GM08714 (cell line): ENCODE data around the gene ZMIZ1.

Experiments
- H3K4me3 ChIP-seq: fragments of 200-500 bp; sonication (Bioruptor generic); 2 replicates; pipeline ENCODE4 v1.5.1; 2014; ENCODE audit warnings: mild to moderate bottlenecking, low read length, inconsistent platforms
- ZNF274 ChIP-seq: IDR thresholded peaks from 2 replicates; pipeline ENCODE4 v1.6.1; 2012; ENCODE audit warnings: mild to moderate bottlenecking, low read depth, low read length

Gene ZMIZ1

GRCh38 chr10:79223091-79224048 lies 154.6 kb downstream of the ZMIZ1 start:
- TF ChIP-seq ZNF274, result no peak
- H3K4me3 ChIP-seq, result no peak overlapping the region

DNA sequence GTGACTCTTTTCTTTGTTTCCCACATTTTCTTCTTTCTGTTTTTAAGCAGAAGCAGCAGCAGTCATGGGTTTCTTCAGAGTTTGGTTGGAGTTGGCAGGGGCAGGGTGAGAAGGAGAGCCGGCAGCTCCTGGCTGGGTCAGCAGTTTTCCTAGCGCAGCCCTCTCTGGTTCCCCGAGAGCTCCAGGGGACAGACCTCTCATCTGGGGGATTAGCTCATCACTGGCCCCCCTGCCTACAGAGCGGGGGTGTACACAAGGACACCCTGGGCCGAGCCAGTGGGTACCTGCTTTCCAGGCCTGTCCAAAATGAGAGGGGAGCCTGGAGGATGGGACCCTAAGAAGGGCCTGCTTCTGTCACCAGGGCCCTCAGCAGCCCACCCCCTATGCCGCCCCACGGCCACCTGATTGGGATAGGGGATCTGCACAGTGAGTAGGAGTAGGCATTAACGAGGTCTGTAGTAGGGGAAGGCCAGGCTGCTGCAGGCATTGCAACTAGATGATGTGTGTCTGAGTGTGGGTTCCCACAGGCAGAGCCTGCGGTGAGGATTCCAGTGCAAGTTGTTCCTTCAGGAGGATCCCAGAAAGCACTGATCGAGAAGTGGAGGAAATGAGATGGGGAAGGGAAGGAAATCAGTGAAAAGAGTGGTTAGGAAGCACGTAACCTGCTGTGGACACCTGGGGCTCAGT lies 155.6 kb downstream of the ZMIZ1 start:
- TF ChIP-seq ZNF274, result no peak

GRCh38 chr10:79224992-79225391 lies 156.2 kb downstream of the ZMIZ1 start:
- H3K4me3 ChIP-seq, result no peak overlapping the region
- TF ChIP-seq ZNF274, result no peak

More for the DNA sequence above, 155.6 kb downstream of the ZMIZ1 start:
- H3K4me3 ChIP-seq, result no peak overlapping the region

DNA sequence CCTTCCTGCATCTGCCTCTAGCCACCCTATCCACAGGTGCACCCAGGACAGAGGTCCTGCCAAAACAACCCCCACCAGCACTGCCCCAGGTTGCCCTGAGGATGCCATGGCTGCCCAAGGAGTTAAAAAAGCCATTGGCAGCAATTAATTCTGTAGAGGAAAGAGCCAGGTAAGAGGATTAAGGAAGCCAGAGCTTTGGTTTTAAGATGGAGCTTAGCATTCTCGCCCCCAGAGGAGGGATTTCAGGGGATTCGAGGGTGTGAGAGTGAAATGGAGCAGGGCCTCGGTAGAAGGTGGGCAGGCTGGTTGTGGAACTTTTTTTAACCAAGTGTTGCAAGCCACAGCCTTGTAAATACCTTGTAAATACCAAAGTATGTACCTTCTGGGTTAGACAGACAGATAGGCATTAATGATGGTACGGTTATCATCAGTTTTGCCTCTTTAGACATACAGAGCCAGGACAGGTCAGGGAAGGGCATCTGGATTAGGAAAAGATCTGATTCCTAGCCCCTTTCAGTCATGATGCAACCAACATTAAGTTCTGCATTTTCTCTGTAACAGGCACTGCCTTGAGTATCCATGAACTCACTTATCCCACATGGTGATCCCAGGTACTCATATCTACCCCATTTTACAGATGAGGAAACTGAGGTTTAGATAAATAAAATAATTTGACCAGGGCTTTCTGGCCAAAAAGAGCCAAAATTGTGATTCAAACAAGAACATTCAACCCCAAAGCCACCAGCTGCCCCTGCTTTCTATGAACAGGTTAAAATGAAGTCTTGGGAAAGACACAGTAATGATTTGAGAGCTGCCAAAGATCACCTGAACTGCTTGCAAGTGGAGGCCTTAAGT lies 157.9 kb downstream of the ZMIZ1 start:
- H3K4me3 ChIP-seq, result no peak overlapping the region
- TF ChIP-seq ZNF274, result no peak

GRCh38 chr10:79229071-79229541 lies 160.3 kb downstream of the ZMIZ1 start:
- TF ChIP-seq ZNF274, result no peak
- H3K4me3 ChIP-seq, result no peak overlapping the region

GRCh38 chr10:79229830-79230327 lies 161.1 kb downstream of the ZMIZ1 start:
- no peak for TF ChIP-seq ZNF274
- no peak overlapping the region for H3K4me3 ChIP-seq

GRCh38 chr10:79230328-79230830 lies 161.6 kb downstream of the ZMIZ1 start:
- TF ChIP-seq ZNF274, result no peak
- H3K4me3 ChIP-seq, result no peak overlapping the region

DNA sequence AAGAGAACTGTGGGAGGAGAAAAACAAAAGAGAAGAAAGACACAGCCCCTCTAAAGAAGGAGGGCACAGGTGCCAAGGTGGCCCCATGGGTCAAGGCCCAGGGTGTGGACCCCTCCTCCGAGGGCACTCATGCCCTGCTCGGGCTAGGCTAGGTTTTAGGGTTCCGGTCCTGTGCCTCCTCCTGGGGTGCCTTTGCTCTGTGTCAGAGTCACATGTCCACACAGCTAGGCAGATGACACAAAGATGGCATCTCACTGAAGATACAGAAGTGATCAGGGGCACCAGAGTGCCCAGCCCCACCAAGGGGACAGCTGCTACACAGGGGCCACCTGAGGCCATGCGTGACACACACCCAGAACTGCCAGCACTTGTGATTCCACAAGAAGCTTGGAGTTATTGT lies 162.1 kb downstream of the ZMIZ1 start:
- no peak overlapping the region for H3K4me3 ChIP-seq
- TF ChIP-seq ZNF274, result no peak

- TF ChIP-seq ZNF274, result no peak
- no peak overlapping the region for H3K4me3 ChIP-seq
Observed at GRCh38 chr10:79231908-79232307, 163.1 kb downstream of the ZMIZ1 start.

- no peak overlapping the region for H3K4me3 ChIP-seq
- TF ChIP-seq ZNF274, result no peak
Observed at GRCh38 chr10:79232864-79233263, 164.1 kb downstream of the ZMIZ1 start.

DNA sequence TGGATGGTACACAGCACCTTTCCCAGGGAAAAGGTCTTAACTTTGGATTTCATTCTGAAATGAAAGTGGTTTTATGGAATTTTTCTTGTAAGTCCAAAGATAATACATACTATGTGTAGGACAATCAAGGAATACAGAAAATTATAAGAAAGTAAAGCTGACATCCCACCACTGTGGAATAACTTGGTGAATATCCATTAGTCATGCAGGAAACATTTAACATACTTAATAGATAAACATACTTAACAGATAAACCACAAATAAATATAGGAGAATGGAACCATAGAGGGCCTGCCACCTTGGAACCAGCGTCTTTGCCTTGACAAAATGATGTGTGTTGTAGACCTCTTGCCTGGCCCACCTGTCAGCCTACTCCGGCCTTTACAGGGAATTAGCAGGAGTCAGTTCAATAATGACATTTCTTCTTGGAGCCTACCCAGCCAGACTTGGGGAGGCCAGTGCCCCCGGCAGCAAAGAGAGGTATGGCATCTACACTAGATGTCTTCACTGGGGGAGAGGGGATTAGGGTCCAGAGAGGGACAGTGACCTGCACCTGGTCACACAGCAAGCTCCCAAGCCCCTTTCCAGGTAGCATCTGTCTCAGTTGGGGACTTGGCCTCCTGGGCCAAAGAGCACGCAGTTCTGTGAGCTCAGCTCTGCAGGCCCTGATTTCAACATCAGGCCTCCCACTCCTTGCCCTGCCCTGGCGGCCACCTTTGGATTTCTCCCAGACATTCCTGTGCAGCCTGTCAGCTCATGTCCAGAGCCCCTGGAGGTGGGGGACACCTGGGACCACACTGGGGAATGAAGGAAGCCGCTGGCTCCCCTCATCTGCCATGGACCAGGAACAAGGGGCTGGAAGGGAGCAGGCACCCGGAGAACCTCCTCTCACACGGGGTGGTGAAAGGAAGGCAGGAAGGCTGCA lies 165.9 kb downstream of the ZMIZ1 start:
- no peak for TF ChIP-seq ZNF274
- no peak overlapping the region for H3K4me3 ChIP-seq

DNA sequence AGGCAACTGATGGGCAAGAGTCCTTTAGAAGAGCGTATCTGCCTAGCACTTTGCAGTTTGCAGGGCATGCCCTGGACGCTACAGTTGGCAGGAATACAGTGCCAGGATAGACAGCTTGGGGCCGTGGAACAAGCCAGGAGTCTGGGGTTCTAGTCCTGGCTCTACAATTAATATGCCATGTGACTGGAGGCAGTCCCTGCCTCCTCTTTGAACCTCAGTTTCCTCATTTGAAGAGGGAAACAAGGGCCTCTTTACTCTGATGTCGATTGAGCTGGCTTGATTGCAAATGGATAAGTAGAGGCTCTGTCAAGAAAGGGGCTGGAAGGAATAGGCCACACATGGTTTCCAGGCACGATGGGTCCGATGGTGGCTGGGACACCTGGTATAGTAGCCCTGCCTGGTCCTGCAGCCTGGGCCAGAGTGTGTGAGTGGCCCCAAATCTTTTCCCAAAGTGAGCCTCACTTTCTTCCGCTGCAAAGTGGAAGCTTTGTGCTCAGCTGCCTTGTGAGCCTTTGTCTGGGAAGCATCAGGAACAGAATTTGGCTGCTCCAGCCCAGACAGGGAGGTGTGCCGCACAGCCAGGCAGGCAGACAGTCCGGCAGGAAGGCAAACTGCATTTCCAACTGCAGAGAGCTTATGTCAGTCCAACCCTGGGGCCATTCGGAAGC lies 167.1 kb downstream of the ZMIZ1 start:
- H3K4me3 ChIP-seq, result no peak overlapping the region
- no peak for TF ChIP-seq ZNF274

GRCh38 chr10:79236433-79236765 lies 167.6 kb downstream of the ZMIZ1 start:
- no peak for TF ChIP-seq ZNF274
- no peak overlapping the region for H3K4me3 ChIP-seq
